Embryonic facial prominence (tissue), 1 donor: ENCODE measurements around the gene CGN.

Experiments used
- DNase-seq: peaks from one replicate; pipeline ENCODE4 v3.0.0-alpha.2; 2016; ENCODE audit errors: extremely low spot score

Gene CGN

GRCh38 chr1:151510957-151511635 lies at the start of gene CGN:
CGN (plus strand) TSS chr1:151511387; CDS start chr1:151518520, 7,133 bp downstream.
- peak; percentile 85 for DNase-seq

- no peak for DNase-seq
Measured at GRCh38 chr1:151461694-151462093, 49.5 kb upstream of the CGN start.

- DNase-seq: no peak
Measured at GRCh38 chr1:151465026-151465425, 46.2 kb upstream of the CGN start.

GRCh38 chr1:151472856-151473731 lies 38.1 kb upstream of the CGN start:
- peak; percentile 60 for DNase-seq

- no peak for DNase-seq
Measured at GRCh38 chr1:151474745-151475144, 36.4 kb upstream of the CGN start.

GRCh38 chr1:151475175-151475574 lies 36.0 kb upstream of the CGN start:
- no peak for DNase-seq

- no peak for DNase-seq
Measured at GRCh38 chr1:151476083-151476482, 35.1 kb upstream of the CGN start.

- no peak for DNase-seq
Measured at GRCh38 chr1:151477066-151477465, 34.1 kb upstream of the CGN start.

- DNase-seq: no peak
Measured at GRCh38 chr1:151478140-151478812, 32.9 kb upstream of the CGN start.

GRCh38 chr1:151478923-151479322 lies 32.3 kb upstream of the CGN start:
- no peak for DNase-seq

- no peak for DNase-seq
Measured at GRCh38 chr1:151479462-151479861, 31.7 kb upstream of the CGN start.

- DNase-seq: no peak
Measured at GRCh38 chr1:151482017-151482416, 29.2 kb upstream of the CGN start.

- DNase-seq: no peak
Measured at GRCh38 chr1:151485685-151486255, 25.4 kb upstream of the CGN start.

GRCh38 chr1:151486557-151486956 lies 24.6 kb upstream of the CGN start:
- DNase-seq: no peak

GRCh38 chr1:151491641-151492040 lies 19.5 kb upstream of the CGN start:
- DNase-seq: no peak

GRCh38 chr1:151492120-151492519 lies 19.1 kb upstream of the CGN start:
- no peak for DNase-seq

GRCh38 chr1:151493042-151493441 lies 18.1 kb upstream of the CGN start:
- DNase-seq: no peak

- no peak for DNase-seq
Measured at GRCh38 chr1:151494741-151495281, 16.4 kb upstream of the CGN start.

GRCh38 chr1:151495316-151495715 lies 15.9 kb upstream of the CGN start:
- no peak for DNase-seq

GRCh38 chr1:151499365-151499764 lies 11.8 kb upstream of the CGN start:
- no peak for DNase-seq

- no peak for DNase-seq
Measured at GRCh38 chr1:151499930-151500329, 11.3 kb upstream of the CGN start.

- no peak for DNase-seq
Measured at GRCh38 chr1:151501474-151501873, 9.7 kb upstream of the CGN start.
